DOHH2 (cell line): ENCODE measurements around the gene MED26.

Source experiments
- H3F3A ChIP-seq: fragments of 200-600 bp; sonication (generic), shearing (Covaris generic); 2 replicates; pipeline ENCODE4 v1.6.0; 2016; ENCODE audit warnings: antibody characterized with exemption, mild to moderate bottlenecking; ENCODE audit not compliant: control insufficient read depth, insufficient read depth
- H3K27ac ChIP-seq: fragments of 200-600 bp; sonication (generic); 2 replicates; pipeline ENCODE4 v1.5.1; 2014; ENCODE audit warnings: low read depth, mild to moderate bottlenecking, low read length, moderate library complexity
- H3K27me3 ChIP-seq: fragments of 200-600 bp; sonication (generic); 2 replicates; pipeline ENCODE4 v1.6.1; 2014; ENCODE audit warnings: mild to moderate bottlenecking, low read length, mixed read lengths; ENCODE audit not compliant: control insufficient read depth
- H3K36me3 ChIP-seq: fragments of 200-600 bp; sonication (generic); 2 replicates; pipeline ENCODE4 v1.6.1; 2014; ENCODE audit warnings: mild to moderate bottlenecking, low read length, moderate library complexity, mixed read lengths; ENCODE audit not compliant: control insufficient read depth
- H3K4me1 ChIP-seq: fragments of 200-600 bp; sonication (generic); 2 replicates; pipeline ENCODE4 v1.6.1; 2014; ENCODE audit warnings: mild to moderate bottlenecking, low read length, mixed read lengths; ENCODE audit not compliant: control insufficient read depth
- H3K4me2 ChIP-seq: fragments of 200-600 bp; sonication (generic); 2 replicates; pipeline ENCODE4 v1.6.0; 2014; ENCODE audit warnings: mild to moderate bottlenecking, low read length, moderate library complexity
- H3K4me3 ChIP-seq: fragments of 200-600 bp; sonication (generic); 2 replicates; pipeline ENCODE4 v1.5.1; 2014; ENCODE audit warnings: mild to moderate bottlenecking, low read length, mixed read lengths
- H3K79me2 ChIP-seq: fragments of 200-600 bp; sonication (generic); 2 replicates; pipeline ENCODE4 v1.6.1; 2014; ENCODE audit warnings: mild to moderate bottlenecking, low read length, mixed read lengths; ENCODE audit not compliant: control insufficient read depth
- H3K9me2 ChIP-seq: fragments of 200-600 bp; sonication (generic); replicated peaks from 2 replicates; pipeline ENCODE4 v1.6.1; 2014; ENCODE audit warnings: mild to moderate bottlenecking, low read length, mixed read lengths; ENCODE audit not compliant: control insufficient read depth
- H3K9me3 ChIP-seq: fragments of 200-600 bp; sonication (generic); 2 replicates; pipeline ENCODE4 v1.6.1; 2014; ENCODE audit warnings: antibody characterized with exemption, low read length, mixed read lengths; ENCODE audit not compliant: control insufficient read depth, insufficient read depth
- H4K20me1 ChIP-seq: fragments of 200-600 bp; sonication (generic); 2 replicates; pipeline ENCODE4 v1.6.0; 2014; ENCODE audit warnings: low read depth, mild to moderate bottlenecking, antibody characterized with exemption, low read length, moderate library complexity; ENCODE audit not compliant: control insufficient read depth, insufficient read depth
- EZH2phosphoT487 ChIP-seq: fragments of 200-600 bp; sonication (generic); IDR thresholded peaks from 2 replicates; pipeline ENCODE4 v1.6.1; 2017; ENCODE audit warnings: borderline replicate concordance, mild to moderate bottlenecking, antibody characterized with exemption, low read length, moderate library complexity, mixed read lengths
- TF ChIP-seq, protein P1 (sequence below): fragments of 200-600 bp; sonication (generic); IDR thresholded peaks from one replicate; pipeline ENCODE4 v1.5.1; 2014; ENCODE audit warnings: antibody characterized with exemption, mild to moderate bottlenecking, low read depth, low read length; ENCODE audit not compliant: poor library complexity, severe bottlenecking

MED26 gene

DNA sequence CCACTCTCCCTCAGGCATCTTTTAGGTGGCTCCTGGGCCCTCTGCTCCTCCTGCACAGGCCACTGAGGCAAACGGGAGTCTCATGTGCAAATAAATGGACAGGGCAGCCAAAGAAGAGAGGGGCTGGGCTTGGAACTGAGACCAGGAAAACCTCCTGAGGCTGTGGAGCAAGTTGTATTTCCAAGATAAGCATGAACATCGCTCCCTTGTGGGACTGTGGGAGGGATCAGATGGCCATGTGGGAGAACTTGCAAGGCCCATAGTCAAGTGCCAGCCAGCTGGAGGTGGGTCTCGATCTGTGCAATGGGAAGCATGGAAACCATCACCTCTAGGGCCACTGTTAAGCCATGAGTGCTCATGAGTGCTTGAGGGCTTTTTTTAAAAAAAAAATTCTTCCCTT lies 24.9 kb downstream of the MED26 start:
- Histone ChIP-seq H3K4me2 (no peak overlapping the region), H3K9me2 (no peaks in the 10 kb centered on the region), H3F3A (0 out of 2 replicates have a peak, but pooled peaks cover 3% of the 10 kb centered on the region), H3K4me1 (peaks cover 37% of the 10 kb centered on the region), H3K9me3 (no peaks in the 10 kb centered on the region), H3K4me3 (no peak overlapping the region), H3K79me2 (peaks cover 99% of the 10 kb centered on the region), H3K36me3 (peaks cover 36% of the 10 kb centered on the region), H3K27ac (no peak overlapping the region), H3K27me3 (no peaks in the 10 kb centered on the region), H4K20me1 (peaks cover 52% of the 10 kb centered on the region; the same call in 1 of the 2 replicates)
- TF ChIP-seq, protein P1, sequence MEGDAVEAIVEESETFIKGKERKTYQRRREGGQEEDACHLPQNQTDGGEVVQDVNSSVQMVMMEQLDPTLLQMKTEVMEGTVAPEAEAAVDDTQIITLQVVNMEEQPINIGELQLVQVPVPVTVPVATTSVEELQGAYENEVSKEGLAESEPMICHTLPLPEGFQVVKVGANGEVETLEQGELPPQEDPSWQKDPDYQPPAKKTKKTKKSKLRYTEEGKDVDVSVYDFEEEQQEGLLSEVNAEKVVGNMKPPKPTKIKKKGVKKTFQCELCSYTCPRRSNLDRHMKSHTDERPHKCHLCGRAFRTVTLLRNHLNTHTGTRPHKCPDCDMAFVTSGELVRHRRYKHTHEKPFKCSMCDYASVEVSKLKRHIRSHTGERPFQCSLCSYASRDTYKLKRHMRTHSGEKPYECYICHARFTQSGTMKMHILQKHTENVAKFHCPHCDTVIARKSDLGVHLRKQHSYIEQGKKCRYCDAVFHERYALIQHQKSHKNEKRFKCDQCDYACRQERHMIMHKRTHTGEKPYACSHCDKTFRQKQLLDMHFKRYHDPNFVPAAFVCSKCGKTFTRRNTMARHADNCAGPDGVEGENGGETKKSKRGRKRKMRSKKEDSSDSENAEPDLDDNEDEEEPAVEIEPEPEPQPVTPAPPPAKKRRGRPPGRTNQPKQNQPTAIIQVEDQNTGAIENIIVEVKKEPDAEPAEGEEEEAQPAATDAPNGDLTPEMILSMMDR: no peak
- TF ChIP-seq EZH2phosphoT487: no peak

DNA sequence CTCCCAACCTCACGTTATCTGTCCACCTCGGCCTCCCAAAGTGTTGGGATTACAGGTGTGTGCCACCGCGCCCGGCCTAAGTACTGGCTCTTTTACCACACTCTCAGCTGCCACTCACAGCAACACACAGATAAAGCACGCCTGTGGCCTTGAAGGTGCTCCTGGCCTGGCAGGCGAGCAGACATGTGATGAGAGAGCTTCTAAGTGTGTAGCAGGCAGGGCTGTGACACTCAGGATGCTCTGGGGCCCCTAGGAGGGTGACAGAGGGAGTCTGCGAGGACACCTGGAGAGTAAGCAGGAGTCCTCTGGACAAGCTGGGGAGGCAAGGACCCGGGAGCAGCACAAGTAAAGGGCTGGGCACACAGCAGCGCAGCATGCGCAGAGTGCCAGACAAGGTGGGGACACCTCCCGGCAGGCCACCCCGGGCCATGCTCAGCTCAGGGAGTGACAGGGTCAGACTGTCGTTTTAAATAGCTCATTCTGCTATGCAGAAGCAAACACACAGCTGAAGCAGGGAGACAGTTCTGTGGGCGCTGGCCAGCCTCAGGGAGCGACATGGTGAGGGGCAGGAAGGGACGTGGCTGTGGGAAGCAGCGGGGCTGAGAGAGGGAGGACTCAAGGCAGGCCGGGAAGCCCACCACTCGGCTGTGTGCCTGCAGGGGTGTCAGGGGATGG lies 26.5 kb downstream of the MED26 start:
- H3K9me2 ChIP-seq: no peaks in the 10 kb centered on the region
- no peaks in the 10 kb centered on the region for H3K9me3 ChIP-seq
- peaks cover 34% of the 10 kb centered on the region for H3K4me1 ChIP-seq
- H3F3A ChIP-seq: 0 out of 2 replicates have a peak, but pooled peaks cover 3% of the 10 kb centered on the region
- H3K79me2 ChIP-seq: peaks cover 99% of the 10 kb centered on the region
- peaks cover 47% of the 10 kb centered on the region for H4K20me1 ChIP-seq
- H3K4me3 ChIP-seq: no peak overlapping the region
- no peak overlapping the region for H3K4me2 ChIP-seq
- no peak for TF ChIP-seq EZH2phosphoT487
- TF ChIP-seq, protein P1: no peak
- H3K27me3 ChIP-seq: no peaks in the 10 kb centered on the region
- peaks cover 25% of the 10 kb centered on the region for H3K36me3 ChIP-seq
- no peak overlapping the region for H3K27ac ChIP-seq

DNA sequence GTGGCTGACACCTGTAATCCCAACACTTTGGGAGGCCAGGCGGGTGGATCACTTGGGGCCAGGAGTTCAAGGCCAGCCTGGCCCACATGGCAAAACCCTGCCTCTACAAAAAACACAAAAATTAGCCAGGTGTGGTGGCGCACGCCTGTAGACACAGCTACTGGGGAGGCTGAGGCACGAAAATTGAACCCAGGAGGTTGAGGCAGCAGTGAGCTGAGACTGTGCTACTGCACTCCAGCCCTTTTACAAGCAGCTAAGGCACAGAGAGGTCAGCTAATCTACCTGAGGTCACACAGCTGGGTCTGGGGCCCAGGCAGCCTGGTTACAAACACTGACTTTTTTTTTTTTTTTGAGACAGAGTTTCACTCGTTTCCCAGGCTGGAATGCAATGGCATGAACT lies 27.2 kb downstream of the MED26 start:
- no peak overlapping the region for H3K4me2 ChIP-seq
- 0 out of 2 replicates have a peak, but pooled peaks cover 3% of the 10 kb centered on the region for H3F3A ChIP-seq
- H3K79me2 ChIP-seq: peaks cover 100% of the 10 kb centered on the region
- peaks cover 36% of the 10 kb centered on the region for H3K4me1 ChIP-seq
- H3K4me3 ChIP-seq: no peak overlapping the region
- H3K36me3 ChIP-seq: peaks cover 23% of the 10 kb centered on the region
- H3K9me3 ChIP-seq: no peaks in the 10 kb centered on the region
- no peaks in the 10 kb centered on the region for H3K9me2 ChIP-seq
- peaks cover 47% of the 10 kb centered on the region for H4K20me1 ChIP-seq
- TF ChIP-seq, protein P1: no peak
- no peak for TF ChIP-seq EZH2phosphoT487
- H3K27me3 ChIP-seq: no peaks in the 10 kb centered on the region
- H3K27ac ChIP-seq: no peak overlapping the region
